ENCODE measurements around the gene AIF1.

DNA sequence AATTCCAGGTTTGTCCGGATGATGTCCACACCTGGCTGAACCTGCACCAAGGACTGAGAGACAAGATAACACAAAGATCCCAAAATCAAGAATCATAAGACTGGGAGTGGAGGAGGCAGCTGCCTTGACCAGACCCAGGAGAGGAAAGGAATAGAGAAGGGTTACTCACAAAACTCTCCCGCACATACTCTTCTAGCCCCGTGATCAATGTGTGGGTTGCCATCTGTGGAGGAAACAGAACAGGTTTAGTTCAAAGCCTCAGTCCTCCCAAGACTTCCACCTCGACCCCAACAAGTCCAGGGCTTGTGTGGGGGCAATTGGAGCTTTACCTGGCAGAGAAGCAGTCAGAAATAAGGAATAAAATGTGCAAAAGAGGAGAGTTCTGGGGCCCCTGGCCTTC, 26.3 kb downstream of the AIF1 start:
- TF ChIP-seq EZH2phosphoT487 (IDR thresholded peaks at IDR 0.05; ENCODE audit: borderline replicate concordance, low read length) = no peak
- TF ChIP-seq, protein P1, sequence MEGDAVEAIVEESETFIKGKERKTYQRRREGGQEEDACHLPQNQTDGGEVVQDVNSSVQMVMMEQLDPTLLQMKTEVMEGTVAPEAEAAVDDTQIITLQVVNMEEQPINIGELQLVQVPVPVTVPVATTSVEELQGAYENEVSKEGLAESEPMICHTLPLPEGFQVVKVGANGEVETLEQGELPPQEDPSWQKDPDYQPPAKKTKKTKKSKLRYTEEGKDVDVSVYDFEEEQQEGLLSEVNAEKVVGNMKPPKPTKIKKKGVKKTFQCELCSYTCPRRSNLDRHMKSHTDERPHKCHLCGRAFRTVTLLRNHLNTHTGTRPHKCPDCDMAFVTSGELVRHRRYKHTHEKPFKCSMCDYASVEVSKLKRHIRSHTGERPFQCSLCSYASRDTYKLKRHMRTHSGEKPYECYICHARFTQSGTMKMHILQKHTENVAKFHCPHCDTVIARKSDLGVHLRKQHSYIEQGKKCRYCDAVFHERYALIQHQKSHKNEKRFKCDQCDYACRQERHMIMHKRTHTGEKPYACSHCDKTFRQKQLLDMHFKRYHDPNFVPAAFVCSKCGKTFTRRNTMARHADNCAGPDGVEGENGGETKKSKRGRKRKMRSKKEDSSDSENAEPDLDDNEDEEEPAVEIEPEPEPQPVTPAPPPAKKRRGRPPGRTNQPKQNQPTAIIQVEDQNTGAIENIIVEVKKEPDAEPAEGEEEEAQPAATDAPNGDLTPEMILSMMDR (IDR thresholded peaks at IDR 0.05; ENCODE audit: low read depth, low read length, poor library complexity, severe bottlenecking) = no peak

Data from DOHH2 (cell line).